HG03196 (cell line): Measurements from ENCODE around the gene RNF13.
A peak's percentile ranks its signal among the peaks of the same experiment; 100 is the strongest.
"Not testable (repeated sequence)": the region's sequence is repeated elsewhere in the genome, so short reads cannot be mapped to it uniquely, and the experiment has no call there.

ENCODE experiments used
- ATAC-seq: cut with Tn5 transposase; IDR thresholded peaks from one replicate; pipeline ENCODE4 v1.9.1; 2021; ENCODE audit not compliant: unreplicated experiment

RNF13 gene

GRCh38 chr3:149838491-149838890 lies 25.5 kb downstream of the RNF13 start:
- ATAC-seq: not testable (repeated sequence)

DNA sequence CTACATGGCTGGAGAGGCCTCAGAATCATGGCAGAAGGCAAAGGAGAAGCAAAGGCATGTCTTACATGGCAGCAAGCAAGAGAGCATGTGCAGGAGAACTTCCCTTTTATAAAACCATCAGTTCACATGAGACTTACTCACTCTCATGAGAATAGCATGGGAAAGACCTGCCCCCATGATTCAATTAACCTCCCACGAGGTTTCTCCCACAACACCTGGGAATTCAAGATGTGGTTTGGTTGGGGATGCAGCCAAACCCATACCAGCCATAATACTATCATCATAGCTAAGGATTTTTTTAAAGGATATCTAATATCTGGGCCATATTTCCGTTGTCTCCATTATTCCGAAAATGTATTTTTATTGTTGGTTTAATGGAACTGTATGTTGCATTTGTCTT lies 26.5 kb downstream of the RNF13 start:
- ATAC-seq: not testable (repeated sequence)

DNA sequence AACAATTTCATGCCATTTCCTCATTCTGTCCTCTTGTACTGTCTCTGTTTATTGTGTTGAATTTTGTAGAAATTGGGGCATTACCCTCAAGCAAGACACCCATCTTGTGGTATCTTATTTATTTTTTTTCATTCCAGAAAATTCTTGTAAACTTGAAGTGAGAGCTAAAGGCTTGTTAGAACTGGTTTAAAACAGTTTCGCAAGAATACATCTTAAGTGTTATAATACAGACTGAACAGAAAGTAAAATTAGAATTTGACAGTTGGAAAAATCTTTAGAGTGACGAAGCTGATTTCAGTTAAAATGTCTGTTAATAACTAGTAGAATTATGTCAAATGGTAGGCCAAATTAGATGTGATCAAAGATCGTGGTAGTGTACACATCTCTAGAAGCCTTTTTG lies 26.9 kb downstream of the RNF13 start:
- ATAC-seq: no peak

GRCh38 chr3:149843502-149843901 lies 30.5 kb downstream of the RNF13 start:
- ATAC-seq: no peak

DNA sequence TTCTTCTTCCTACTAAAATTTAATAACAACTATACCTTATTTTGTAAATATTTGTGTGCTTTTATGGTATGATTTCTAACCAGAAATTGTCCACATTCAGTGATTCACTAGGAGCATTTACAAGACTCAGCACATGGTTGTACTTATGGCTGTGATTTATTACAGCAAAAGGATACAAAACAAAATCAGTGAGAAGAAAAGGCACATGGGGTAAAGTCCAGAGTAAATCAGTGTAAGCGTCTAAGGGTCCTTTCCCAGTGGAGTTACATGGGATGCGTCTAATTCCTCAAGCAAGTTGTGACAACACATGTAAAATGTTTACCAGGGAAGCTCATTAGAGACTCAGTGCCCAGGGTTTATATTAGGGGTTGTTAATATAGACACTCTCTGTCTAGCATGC lies 31.1 kb downstream of the RNF13 start:
- ATAC-seq: no peak

- ATAC-seq: no peak
These were observed 32.7 kb downstream of the RNF13 start for GRCh38 chr3:149845570-149846244.

GRCh38 chr3:149848238-149848637 lies 35.2 kb downstream of the RNF13 start:
- no peak for ATAC-seq

DNA sequence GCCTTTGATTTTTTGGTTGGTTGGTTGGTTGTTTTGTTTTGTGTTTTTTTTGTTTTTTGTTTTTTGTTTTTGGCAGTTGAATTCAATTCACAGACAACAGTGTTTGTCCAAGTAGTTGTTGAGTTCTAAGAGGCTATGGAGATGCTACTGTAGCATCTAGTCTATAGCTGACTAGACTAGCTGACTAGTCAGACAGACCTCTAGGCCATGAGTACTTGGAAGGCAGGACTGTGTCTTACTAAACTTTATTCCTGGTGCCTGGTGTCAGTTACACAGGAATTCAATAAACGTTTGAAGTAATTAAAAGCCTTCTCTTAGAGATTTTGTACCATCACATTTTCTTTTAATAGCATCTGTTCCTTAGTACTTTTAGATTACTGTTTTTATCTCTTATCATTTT lies 35.7 kb downstream of the RNF13 start:
- ATAC-seq: no peak

GRCh38 chr3:149850787-149851584 lies 38.0 kb downstream of the RNF13 start:
- ATAC-seq: no peak

DNA sequence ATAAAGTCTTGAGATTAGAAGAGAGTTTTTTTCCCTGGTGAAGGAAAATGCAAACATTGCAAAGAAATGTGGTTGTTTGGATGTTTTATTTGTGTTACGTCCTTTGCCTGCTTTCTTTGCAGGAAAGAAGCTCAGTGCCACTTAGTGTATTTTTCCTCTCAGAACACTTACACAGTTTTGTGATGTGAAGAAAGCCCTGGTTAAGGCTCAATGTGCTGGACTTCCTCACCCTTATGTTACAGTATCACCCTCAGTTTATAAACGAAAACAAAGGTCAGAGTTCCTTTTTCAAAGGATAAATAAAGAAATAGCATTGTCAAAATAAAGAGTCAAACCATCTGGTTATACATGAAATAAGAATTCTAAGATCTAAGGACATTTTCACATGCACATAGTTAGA lies 45.9 kb downstream of the RNF13 start:
- no peak for ATAC-seq

DNA sequence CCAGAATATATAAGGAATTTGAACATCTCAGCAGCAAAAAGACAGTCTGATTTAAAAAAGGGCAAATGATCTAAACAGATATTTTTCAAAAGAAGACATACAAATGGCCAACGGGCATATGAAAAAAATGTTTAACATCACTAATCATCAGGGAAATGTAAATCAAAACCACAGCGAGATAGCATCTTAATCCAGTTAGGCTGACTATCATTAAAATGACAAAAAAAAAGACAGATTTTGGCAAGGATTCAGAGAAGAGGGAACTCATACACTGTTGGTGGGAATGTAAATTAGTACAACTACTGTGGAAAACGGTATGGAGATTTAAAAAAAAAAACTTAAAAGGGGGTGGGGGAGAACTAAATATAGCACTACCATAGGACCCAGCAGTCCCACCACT lies 47.9 kb downstream of the RNF13 start:
- ATAC-seq: no peak

DNA sequence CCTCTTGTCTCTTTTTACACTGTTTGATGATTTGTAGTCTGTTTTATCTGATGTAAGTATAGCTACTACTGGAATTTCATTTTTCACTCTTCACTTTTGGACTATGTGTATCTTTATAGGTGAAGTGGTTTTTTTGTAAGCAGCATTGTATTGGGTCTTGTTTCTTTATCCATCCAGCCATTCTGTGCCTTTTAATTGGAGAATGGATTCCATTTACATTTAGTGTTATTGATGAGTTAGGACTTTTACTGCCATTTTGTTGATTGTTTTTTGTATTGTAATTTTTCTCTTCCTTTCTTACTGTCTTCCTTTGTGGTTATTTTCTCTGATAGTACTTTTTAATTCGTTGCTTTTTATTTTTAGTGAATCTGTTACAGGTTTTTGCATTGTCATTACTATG lies 54.5 kb downstream of the RNF13 start:
- ATAC-seq: no peak

DNA sequence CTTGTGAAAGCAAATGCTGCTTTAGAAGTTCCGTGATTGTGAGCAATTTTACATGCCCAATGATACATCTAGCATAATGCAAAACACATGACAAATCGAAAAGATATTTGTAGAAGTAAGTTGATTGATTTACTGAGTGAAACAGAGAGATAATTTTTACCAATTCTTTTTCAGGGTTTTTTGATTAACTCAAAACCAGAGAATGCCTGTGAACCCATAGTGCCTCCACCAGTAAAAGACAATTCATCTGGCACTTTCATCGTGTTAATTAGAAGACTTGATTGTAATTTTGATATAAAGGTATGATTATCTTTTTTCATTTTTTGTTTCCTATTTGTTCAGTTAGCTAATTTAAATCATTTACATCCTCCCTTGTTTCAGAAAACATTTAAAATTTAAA lies 58.8 kb downstream of the RNF13 start:
- ATAC-seq: no peak

GRCh38 chr3:149872589-149872988 lies 59.6 kb downstream of the RNF13 start:
- no peak for ATAC-seq

DNA sequence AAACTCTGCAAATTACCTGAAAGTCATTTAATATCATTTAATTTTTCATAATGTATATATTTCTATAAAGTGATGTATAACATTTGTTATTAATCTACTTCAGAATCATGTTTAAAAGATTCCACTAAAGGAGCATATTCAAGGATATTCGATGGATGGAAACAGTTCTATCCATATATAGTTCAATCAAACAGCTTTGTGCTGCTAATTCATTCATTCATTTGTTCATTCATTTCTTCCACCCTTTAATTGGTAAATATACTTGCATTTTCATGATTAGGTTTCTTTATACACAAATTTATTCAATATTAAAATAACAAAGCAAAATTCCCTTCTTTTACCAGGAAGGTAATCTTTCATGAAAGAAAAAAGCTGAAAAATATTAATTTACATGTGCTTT lies 64.7 kb downstream of the RNF13 start:
- no peak for ATAC-seq

DNA sequence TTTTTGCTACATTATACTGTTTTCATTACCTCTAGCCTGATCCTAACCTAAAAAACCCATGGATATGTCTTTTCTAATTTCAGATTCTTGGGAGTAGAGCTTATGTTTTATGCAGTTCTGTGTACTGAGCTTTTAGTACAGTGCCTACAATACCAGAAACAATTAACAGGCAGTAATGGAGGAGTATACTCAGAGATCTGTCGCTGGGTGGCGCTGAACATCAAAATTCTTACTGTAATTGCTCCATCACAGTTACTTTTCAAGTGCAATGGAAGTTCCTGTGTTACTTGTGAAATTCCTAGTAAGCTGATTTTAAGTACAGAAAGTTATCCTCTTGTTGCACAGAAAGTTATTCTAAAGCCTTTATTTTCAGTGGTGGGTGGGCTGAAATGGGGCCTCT lies 66.9 kb downstream of the RNF13 start:
- ATAC-seq: peak; percentile 77

- no peak for ATAC-seq
These were observed 68.9 kb downstream of the RNF13 start for GRCh38 chr3:149881879-149882278.

DNA sequence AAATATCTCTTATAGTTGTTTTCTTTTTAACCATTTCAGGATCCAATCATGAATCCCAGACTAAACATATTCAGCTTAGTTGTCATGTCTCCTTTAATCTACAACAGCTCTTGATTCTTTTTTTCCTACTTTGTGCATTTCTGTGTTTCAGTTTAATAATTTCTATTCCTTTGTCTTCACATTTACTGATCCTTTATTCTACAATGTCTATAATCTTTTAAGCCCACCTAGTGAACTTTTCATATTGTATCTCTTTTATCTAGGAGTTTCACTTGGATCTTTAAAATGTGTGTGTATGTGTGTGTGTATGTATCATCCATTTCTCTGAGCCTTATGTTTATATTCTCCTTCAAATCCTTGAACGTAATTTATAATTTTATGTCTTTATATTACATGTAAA lies 70.1 kb downstream of the RNF13 start:
- ATAC-seq: no peak

- not testable (repeated sequence) for ATAC-seq
These were observed 70.8 kb downstream of the RNF13 start for GRCh38 chr3:149883860-149884259.

DNA sequence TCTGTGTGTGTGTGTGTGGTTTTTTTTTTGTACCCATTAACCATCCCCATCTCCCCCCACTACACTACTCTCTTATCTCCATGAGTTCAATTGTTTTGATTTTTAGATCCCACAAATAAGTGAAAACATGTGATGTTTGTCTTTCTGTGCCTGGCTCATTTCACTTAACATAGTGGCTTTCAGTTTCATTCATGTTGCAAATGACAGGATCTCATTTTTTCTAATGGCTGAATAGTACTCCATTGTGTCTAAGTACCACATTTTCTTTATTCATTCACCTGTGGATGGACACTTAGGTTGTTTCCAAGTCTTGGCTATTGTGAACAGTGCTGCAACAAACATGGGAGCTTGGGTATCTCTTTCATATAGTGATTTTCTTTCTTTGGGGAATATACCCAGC lies 71.8 kb downstream of the RNF13 start:
- ATAC-seq: not testable (repeated sequence)

- ATAC-seq: no peak
These were observed 73.9 kb downstream of the RNF13 start for GRCh38 chr3:149886957-149887356.

DNA sequence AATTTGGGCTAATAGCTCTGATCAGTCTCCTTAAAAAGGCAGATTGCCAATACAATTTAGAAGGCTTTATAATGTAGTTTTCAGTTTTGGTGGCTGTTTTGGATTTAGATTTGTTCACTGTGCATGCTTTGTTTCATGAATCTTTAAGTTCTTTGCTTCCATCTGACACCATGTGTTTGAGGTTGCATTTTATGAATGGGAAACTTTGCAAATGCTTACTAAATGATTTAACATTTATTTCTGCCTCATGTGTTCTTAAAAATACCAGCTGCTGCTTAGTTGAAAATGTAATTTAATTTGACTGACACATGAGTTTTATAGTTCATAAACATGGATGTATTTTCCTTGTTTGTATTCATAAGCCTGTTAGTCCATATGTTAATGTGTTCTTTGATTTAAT lies 78.6 kb downstream of the RNF13 start:
- ATAC-seq: no peak

GRCh38 chr3:149892371-149892770 lies 79.4 kb downstream of the RNF13 start:
- no peak for ATAC-seq
